Keratinocyte (primary cell): ENCODE measurements around the gene ATXN7L1. TPM values are rescaled to one million over a fixed set of nuclear protein-coding genes. Genes with fewer than 3 reads are reported as not detected.
"Not testable (repeated sequence)": the region's sequence is repeated elsewhere in the genome, so short reads cannot be mapped to it uniquely, and the experiment has no call there.

Experiments
- DNase-seq: peaks from one replicate; pipeline ENCODE4 v3.0.0-alpha.2; 2011; ENCODE audit warnings: low read depth, missing footprints, low spot score
- FAIRE-seq: peaks from 2 replicates; lab custom pipeline; 2011; peaks lifted over from hg19 to GRCh38; lab: Jason Lieb, UNC
- H2AFZ ChIP-seq: 2 replicates; pipeline ENCODE4 v1.6.0; 2012; ENCODE audit warnings: low read length, control low read depth, inconsistent platforms; ENCODE audit not compliant: control insufficient read depth
- H3K27ac ChIP-seq: 2 replicates; pipeline ENCODE4 v1.5.1; 2011; ENCODE audit warnings: low read length; ENCODE audit not compliant: control insufficient read depth, insufficient read depth
- H3K27me3 ChIP-seq: 3 replicates; pipeline ENCODE4 v1.6.0; 2011; ENCODE audit warnings: low read length; ENCODE audit not compliant: control insufficient read depth, insufficient read depth; ENCODE audit errors: extremely low read depth
- H3K36me3 ChIP-seq, 2 experiments: 2 replicates in 1 of 2; 3 replicates in 1 of 2; pipeline ENCODE4 v1.5.1; 2011; ENCODE audit warnings: low read length in 2 of 2, mild to moderate bottlenecking in 1 of 2; ENCODE audit not compliant: control insufficient read depth in 2 of 2, insufficient read depth in 2 of 2; ENCODE audit errors: extremely low read depth in 1 of 2
- H3K4me1 ChIP-seq: 3 replicates; pipeline ENCODE4 v1.5.1; 2011; ENCODE audit warnings: low read length; ENCODE audit not compliant: control insufficient read depth, insufficient read depth; ENCODE audit errors: extremely low read depth
- H3K4me2 ChIP-seq: 3 replicates; pipeline ENCODE4 v1.6.0; 2011; ENCODE audit warnings: low read depth, low read length; ENCODE audit not compliant: control insufficient read depth, insufficient read depth; ENCODE audit errors: extremely low read depth
- H3K4me3 ChIP-seq, 3 experiments: fragments of 200-600 bp in 1 of 3; sonication (generic) in 1 of 3; 2 replicates in 2 of 3; 3 replicates in 1 of 3; pipeline ENCODE4 v1.5.1; 2011 to 2016; ENCODE audit warnings: low read length in 3 of 3, mild to moderate bottlenecking in 3 of 3, control low read depth in 2 of 3, inconsistent platforms in 1 of 3, low read depth in 1 of 3, mixed read lengths in 1 of 3, mixed run types in 1 of 3, moderate library complexity in 1 of 3; ENCODE audit not compliant: control insufficient read depth in 2 of 3, insufficient read depth in 2 of 3; ENCODE audit errors: extremely low read depth in 1 of 3
- H3K79me2 ChIP-seq: 2 replicates; pipeline ENCODE4 v1.6.0; 2012; ENCODE audit warnings: low read length; ENCODE audit not compliant: control insufficient read depth, insufficient read depth
- H3K9ac ChIP-seq: 3 replicates; pipeline ENCODE4 v1.6.0; 2011; ENCODE audit warnings: low read length; ENCODE audit not compliant: control insufficient read depth, insufficient read depth; ENCODE audit errors: extremely low read depth
- H3K9me1 ChIP-seq: 3 replicates; pipeline ENCODE4 v1.6.0; 2011; ENCODE audit warnings: low read length; ENCODE audit not compliant: control insufficient read depth, insufficient read depth; ENCODE audit errors: extremely low read depth
- H3K9me3 ChIP-seq: 2 replicates; pipeline ENCODE4 v1.5.1; 2012; ENCODE audit warnings: low read depth, low read length; ENCODE audit not compliant: control insufficient read depth
- H4K20me1 ChIP-seq: 3 replicates; pipeline ENCODE4 v1.6.0; 2011; ENCODE audit warnings: low read length; ENCODE audit not compliant: control insufficient read depth, insufficient read depth; ENCODE audit errors: extremely low read depth
- CTCF ChIP-seq, 3 experiments: IDR thresholded peaks in 1 of 3; conservative IDR thresholded peaks in 1 of 3; optimal IDR thresholded peaks in 1 of 3; 2 replicates in 2 of 3; 3 replicates in 1 of 3; pipeline versions ENCODE3 to v1.5.1; 2011; ENCODE audit warnings: low read length in 3 of 3, mild to moderate bottlenecking in 3 of 3, moderate library complexity in 2 of 3, control low read depth in 1 of 3, inconsistent platforms in 1 of 3; ENCODE audit not compliant: insufficient read depth in 2 of 3; ENCODE audit errors: extremely low read depth in 1 of 3
- EZH2 ChIP-seq: IDR thresholded peaks from one replicate; pipeline ENCODE4 v1.6.1; 2012; ENCODE audit warnings: inconsistent platforms, mild to moderate bottlenecking, low read length, moderate library complexity
- dilution Hi-C: fragments of 300-500 bp; cut with MboI; formaldehyde crosslinking; loops from one replicate; pipeline ENCODE4 v1.7.0; 2020; ENCODE audit warnings: low sequenced_read_pairs; ENCODE audit not compliant: extremely low pct_ligation_motif_present
- polyA plus RNA-seq, 5 experiments: library from polyadenylated mRNA; depleted of rRNA in 3 of 5; stranded (reverse) in 3 of 5; stranded (forward) in 1 of 5; unstranded in 1 of 5; fragments of >200 nt; gene quantifications; 1 replicate in 1 of 5; 2 replicates in 3 of 5; 3 replicates in 1 of 5; pipeline versions ENCODE4 v1.2.1 to v1.2.3, GENCODE V29; 2011 to 2012; ENCODE audit warnings: missing spikeins in 2 of 5, low read depth in 1 of 5, low replicate concordance in 1 of 5

ATXN7L1 gene
- polyA plus RNA-seq, 1 donor (not counting 4 experiments of a cell fraction or from before 2014, with no cell fraction given): 4.8 TPM

DNA sequence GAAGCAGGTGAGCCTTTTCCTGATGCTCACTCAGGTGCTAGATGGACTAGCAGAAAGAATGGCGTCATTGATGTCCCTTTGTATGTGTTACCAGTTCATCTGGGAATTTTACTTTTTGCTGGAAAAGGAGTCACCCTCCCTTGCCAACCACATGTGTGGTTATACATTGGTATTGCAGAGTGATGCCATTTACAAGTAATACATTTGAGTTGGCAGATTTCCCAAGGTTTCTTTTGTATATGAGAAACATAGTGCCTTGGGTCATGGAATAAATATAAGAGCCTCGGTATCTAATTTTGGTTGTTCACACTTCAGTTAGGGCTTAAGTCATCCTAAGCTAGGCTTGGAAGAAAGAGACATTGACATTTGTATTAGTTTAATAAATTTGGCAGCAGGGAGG lies 10.4 kb upstream of the ATXN7L1 start:
- H3K9me1 ChIP-seq: no peaks in the 10 kb centered on the region
- H4K20me1 ChIP-seq: no peaks in the 10 kb centered on the region
- peaks cover 12% of the 10 kb centered on the region for H3K4me1 ChIP-seq
- no peaks in the 10 kb centered on the region for H3K79me2 ChIP-seq
- no peak overlapping the region for H3K4me2 ChIP-seq
- H3K4me3 ChIP-seq: no peak overlapping the region
- H3K9ac ChIP-seq: no peak overlapping the region
- no peaks in the 10 kb centered on the region for H3K36me3 ChIP-seq
- dilution Hi-C loops: no loop called here
- no peaks in the 10 kb centered on the region for H3K9me3 ChIP-seq
- H2AFZ ChIP-seq: no peak overlapping the region
- H3K27ac ChIP-seq: no peak overlapping the region
- no peak for TF ChIP-seq CTCF (optimal IDR thresholded peaks at IDR 0.05 in 1 of 3, IDR thresholded peaks at IDR 0.05 in 1 of 3, conservative IDR thresholded peaks at IDR 0.05 in 1 of 3; ENCODE audit: extremely low read depth in 1 of 3, insufficient read depth in 2 of 3, low read length in 3 of 3)
- TF ChIP-seq EZH2: no peak
- H3K27me3 ChIP-seq: no peaks in the 10 kb centered on the region
- FAIRE-seq (no peak), DNase-seq (no peak)

DNA sequence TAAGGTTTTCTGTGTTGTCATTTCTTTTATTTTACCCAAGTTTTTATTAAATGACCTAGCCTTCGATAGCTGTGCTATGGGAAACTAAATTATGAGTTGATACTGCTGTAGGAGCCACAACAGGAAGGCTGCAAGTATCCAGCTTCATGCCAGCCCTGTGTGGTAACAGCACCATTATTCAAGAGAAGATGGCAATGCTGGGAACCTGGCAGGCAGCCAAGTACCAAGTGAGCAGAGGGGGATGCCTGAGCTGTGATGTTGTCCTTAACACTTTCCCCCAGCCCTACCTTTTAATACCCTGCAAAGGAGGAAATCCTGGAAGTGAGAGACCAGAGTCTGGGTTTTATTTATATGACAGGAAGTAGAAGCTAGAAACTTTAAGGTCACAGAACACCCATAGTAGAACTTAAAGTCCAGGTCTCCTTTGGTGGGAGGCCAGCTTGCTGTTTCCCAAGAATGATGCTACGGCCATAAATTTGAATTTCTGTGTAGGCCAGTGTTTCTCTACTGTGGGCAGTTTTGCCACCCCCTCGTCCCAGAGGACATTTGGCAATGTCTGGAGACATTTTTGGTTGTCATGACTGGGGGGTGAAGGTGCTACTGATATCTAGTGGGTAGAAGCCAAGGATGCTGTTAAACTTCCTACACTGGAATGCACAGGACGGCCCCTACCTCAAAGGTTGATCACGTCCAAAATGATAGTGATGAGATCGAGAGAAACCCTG lies 9.2 kb upstream of the ATXN7L1 start:
- no peak for FAIRE-seq

GRCh38 chr7:105883179-105883578 lies 6.8 kb upstream of the ATXN7L1 start:
- DNase-seq, H3K4me2 ChIP-seq, H3K36me3 ChIP-seq, H3K27ac ChIP-seq, H3K27me3 ChIP-seq, H3K4me1 ChIP-seq, H3K9ac ChIP-seq, H3K9me3 ChIP-seq, FAIRE-seq, H4K20me1 ChIP-seq, H3K4me3 ChIP-seq, dilution Hi-C loops, H3K79me2 ChIP-seq, H2AFZ ChIP-seq, H3K9me1 ChIP-seq: not testable (repeated sequence)

More for the DNA sequence above, 9.2 kb upstream of the ATXN7L1 start:
- Histone ChIP-seq H3K27me3 (no peaks in the 10 kb centered on the region), H3K9ac (no peak overlapping the region), H3K9me3 (no peaks in the 10 kb centered on the region), H3K4me1 (peaks cover 12% of the 10 kb centered on the region), H3K27ac (no peak overlapping the region), H3K9me1 (no peaks in the 10 kb centered on the region), H3K79me2 (no peaks in the 10 kb centered on the region), H2AFZ (no peak overlapping the region), H3K36me3 (no peaks in the 10 kb centered on the region), H3K4me2 (no peak overlapping the region), H3K4me3 (no peak overlapping the region), H4K20me1 (no peaks in the 10 kb centered on the region)
- TF ChIP-seq EZH2 (no peak), CTCF (optimal IDR thresholded peaks at IDR 0.05 in 1 of 3, IDR thresholded peaks at IDR 0.05 in 1 of 3, conservative IDR thresholded peaks at IDR 0.05 in 1 of 3; ENCODE audit: extremely low read depth in 1 of 3, insufficient read depth in 2 of 3, low read length in 3 of 3) (no peak)
- DNase-seq: no peak
- dilution Hi-C loops: no loop called here
